Measurements from ENCODE around the gene CAMK2B.

The CAMK2B gene

GRCh38 chr7:44229546-44230105, 95.8 kb downstream of the CAMK2B start:
- DNase-seq (ENCODE audit: insufficient read length, low spot score) = no peak
- no peak for FAIRE-seq
- TF ChIP-seq POLR2A (IDR thresholded peaks at IDR 0.05; ENCODE audit: low read depth, low read length) = no peak

DNA sequence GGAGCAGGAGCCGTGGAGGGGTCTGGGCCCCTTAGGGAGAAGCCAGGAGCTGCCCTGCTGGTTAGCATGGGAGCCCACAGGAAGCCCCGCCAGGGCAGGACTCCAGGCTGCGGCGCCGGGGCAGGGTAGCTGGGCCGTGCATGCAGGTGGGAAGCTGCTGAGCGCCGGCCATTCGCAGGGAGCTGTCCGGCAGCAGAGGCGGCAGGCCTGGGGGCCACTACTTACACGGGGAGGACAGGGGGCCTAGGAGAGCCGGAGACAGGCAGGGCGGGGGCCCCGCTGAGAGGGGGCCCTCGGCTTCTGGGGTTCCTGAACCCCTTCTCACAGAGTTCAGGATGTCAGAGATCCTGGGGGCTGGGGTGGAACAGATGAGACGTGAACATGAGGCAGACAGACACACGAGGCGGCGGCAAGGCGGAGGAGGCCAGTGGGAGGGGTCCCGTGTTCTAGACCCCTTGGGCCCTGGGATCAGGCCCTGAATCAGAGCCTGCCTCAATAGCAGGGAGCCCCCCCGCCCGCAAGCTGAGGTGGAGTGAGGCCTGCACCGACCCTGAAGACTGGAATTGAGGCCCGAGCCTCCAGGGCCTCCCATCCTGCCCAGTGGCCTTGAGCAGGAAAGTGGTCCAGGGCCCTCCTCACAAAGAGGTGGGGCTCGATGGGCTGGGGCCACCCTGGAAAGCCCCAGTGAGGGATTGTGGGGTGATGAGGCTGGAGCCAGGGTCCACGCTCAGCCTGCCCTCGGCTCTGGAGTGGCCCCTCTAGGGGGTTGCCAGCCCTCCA, 96.6 kb downstream of the CAMK2B start:
- TF ChIP-seq POLR2A (IDR thresholded peaks at IDR 0.05; ENCODE audit: low read depth, low read length) = no peak
- FAIRE-seq = no peak

GRCh38 chr7:44227911-44228310, 97.5 kb downstream of the CAMK2B start:
- no peak for TF ChIP-seq POLR2A (IDR thresholded peaks at IDR 0.05; ENCODE audit: low read depth, low read length)
- DNase-seq (ENCODE audit: insufficient read length, low spot score) (no peak), FAIRE-seq (no peak)

More for the DNA sequence above, 96.6 kb downstream of the CAMK2B start:
- DNase-seq (ENCODE audit: insufficient read length, low spot score) = no peak

- DNase-seq (ENCODE audit: insufficient read length, low spot score) (no peak), FAIRE-seq (no peak)
- no peak for TF ChIP-seq POLR2A (IDR thresholded peaks at IDR 0.05; ENCODE audit: low read depth, low read length)
These were observed 99.0 kb downstream of the CAMK2B start for GRCh38 chr7:44226396-44226753.

DNA sequence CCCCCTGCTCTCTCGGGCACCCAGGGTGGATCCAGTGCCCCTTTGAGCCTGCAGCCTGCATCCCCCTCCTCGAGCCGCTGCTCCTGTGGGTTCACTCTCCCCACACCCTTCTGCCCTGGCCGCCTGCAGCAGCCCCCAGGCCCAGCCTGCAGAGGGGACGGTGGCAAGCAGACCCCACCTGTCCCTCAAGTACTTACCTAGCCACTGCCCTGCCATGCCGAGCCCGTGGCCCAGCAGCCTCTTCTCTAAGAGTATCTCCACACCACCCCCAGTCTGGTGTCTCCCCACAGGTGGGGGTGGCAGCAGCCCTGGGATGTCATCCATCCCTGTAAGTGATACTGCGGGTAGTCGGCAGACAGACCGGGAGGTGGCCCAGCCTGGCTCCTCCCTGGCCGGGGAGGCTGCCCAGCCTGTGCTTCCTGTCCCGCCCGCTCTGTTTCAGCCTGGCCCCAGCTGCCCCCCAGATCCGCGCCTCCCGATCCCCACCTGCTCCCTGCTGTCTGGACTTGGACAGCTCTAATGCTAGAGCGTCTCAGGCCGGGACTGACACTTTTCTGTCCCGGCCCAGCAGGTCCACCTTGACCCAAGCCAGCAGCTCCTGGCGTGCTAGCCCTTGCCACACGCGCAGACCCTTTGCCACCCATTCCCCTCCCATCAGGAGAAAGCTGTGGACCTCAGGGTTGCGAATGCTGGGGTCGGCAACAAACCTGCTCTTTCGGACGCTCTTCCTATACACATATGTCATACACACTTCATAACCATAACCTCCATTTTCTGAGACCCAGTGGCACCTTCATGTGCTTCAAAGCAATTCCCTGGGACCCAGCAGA, 99.6 kb downstream of the CAMK2B start:
- TF ChIP-seq POLR2A (IDR thresholded peaks at IDR 0.05; ENCODE audit: low read depth, low read length) = no peak
- DNase-seq (ENCODE audit: insufficient read length, low spot score) (no peak), FAIRE-seq (no peak)

DNA sequence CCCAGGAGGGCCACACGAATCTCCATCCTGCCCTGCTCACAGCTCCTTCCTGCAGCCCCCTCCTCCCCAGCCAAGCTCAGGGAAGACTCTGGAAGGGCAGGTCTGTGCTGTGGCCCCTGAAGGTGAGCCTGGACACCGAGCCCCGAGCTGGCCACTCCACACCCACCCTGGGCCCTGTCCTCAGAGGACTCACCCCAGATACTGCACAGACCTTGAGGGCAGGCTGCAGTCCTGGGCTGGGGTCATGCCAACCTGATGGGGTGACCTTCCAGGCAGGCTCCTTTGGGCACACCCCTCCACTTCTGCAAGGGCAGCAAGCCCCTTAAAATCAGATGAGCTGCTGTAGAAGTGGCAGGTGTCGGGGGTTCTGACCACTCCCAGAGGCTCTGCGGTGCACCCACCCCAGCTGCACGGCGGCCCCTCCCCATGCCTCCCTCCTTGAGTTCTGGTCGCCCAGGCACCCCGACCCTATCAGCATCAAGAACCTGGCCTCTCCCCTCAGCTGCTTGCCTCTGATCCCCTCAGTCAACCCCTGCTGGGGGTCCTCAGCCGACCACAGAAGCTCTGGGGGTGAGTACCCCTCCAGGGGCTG, 100.3 kb downstream of the CAMK2B start:
- TF ChIP-seq POLR2A (IDR thresholded peaks at IDR 0.05; ENCODE audit: low read depth, low read length) = no peak
- no peak for DNase-seq (ENCODE audit: insufficient read length, low spot score)
- FAIRE-seq = no peak

GRCh38 chr7:44224080-44224973, 101.1 kb downstream of the CAMK2B start:
- DNase-seq (ENCODE audit: insufficient read length, low spot score) = no peak
- FAIRE-seq = no peak
- TF ChIP-seq POLR2A (IDR thresholded peaks at IDR 0.05; ENCODE audit: low read depth, low read length) = no peak

DNA sequence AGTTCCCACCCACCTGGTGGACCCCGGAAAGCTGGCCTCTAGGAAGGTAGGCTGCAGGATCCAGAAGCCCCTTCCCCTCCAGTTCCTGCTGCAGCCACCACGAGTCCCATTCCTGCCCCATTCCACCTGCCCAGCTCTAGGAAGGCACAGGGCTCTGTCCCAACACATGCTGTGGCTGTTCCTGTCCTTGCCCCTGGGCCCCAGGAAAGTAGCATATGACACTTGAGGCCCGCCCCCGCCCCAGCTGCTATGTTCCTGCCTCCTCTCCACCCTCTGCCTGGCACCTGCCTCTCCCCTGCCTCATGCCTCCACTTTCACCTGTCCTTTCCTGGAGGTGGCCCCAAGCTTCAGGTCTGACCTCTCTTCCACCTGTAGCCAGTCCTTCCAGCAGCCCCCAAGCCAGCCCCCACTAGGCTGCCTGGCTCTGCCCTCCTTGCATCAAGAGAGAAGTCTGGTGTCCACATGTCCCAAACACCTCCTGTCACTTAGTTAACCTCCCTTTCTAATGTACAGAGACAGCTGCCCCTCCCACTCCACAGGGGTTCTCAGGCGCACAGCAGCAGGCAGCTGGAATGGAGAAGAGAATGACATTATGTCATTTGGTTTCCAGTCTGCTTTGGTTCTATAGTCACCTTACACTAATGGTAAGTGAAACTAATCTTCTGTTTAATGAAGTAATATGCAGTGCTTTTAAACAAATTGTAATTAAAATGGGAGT, 101.9 kb downstream of the CAMK2B start:
- FAIRE-seq (no peak), DNase-seq (ENCODE audit: insufficient read length, low spot score) (no peak)
- no peak for TF ChIP-seq POLR2A (IDR thresholded peaks at IDR 0.05; ENCODE audit: low read depth, low read length)

- FAIRE-seq (no peak), DNase-seq (ENCODE audit: insufficient read length, low spot score) (no peak)
- TF ChIP-seq POLR2A (IDR thresholded peaks at IDR 0.05; ENCODE audit: low read depth, low read length) = no peak
These were observed 102.6 kb downstream of the CAMK2B start for GRCh38 chr7:44222776-44223261.

DNA sequence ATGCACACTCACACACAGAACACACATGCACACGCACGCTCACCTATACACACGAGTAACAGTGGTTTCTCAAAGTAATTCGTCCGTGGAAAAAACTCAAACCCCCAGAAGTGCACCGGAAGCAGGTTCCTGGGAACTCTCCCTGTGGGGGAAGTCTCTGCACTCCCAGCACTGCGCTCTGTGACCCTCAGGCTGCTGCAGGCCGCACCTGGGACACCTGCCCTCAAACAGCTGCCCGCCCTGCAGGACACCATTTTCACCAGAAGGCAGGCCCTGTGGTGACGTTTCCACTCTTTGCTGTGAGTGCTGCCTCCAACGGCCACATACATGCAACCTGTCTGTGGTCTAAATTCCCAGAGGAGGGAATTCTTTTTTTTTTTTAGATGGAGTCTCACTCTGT, 103.3 kb downstream of the CAMK2B start:
- no peak for TF ChIP-seq POLR2A (IDR thresholded peaks at IDR 0.05; ENCODE audit: low read depth, low read length)
- FAIRE-seq = no peak

DNA sequence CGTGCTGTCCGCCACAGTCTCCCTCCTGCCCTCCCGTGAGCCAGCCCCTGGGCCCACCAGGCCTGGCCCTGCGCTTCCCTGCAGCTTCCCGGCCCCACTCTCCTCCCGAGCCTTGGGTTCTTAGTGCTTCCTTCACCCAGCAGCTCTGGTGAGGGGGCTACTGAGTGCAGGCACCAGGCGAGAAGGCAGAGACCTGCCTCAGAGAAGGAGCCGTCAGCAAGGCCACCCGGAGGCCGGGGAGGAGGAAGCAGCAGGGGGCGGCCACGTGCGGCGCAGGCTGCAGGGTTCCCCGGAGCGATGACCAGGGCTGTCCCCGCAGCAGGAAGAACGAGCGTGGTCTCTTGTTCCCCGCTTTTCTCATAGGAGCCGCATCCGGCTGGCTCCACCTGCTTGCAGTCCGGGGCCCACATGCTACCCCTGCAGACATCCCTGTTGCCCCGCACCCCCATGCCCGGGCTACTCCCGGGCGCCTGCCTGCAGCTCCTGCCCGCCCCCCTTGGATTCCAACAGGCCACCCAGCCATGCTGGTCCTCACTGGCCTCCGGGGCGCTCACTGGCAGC, 104.1 kb downstream of the CAMK2B start:
- no peak for TF ChIP-seq POLR2A (IDR thresholded peaks at IDR 0.05; ENCODE audit: low read depth, low read length)
- no peak for DNase-seq (ENCODE audit: insufficient read length, low spot score)
- no peak for FAIRE-seq

More for the DNA sequence above, 103.3 kb downstream of the CAMK2B start:
- no peak for DNase-seq (ENCODE audit: insufficient read length, low spot score)

All from H54 (cell line).